DOHH2 (cell line): ENCODE data around the gene RGS3.

ENCODE experiments used
- EZH2phosphoT487 ChIP-seq: fragments of 200-600 bp; sonication (generic); IDR thresholded peaks from 2 replicates; pipeline ENCODE4 v1.6.1; 2017; ENCODE audit warnings: borderline replicate concordance, mild to moderate bottlenecking, antibody characterized with exemption, low read length, moderate library complexity, mixed read lengths
- TF ChIP-seq, protein P1 (sequence below): fragments of 200-600 bp; sonication (generic); IDR thresholded peaks from one replicate; pipeline ENCODE4 v1.5.1; 2014; ENCODE audit warnings: antibody characterized with exemption, mild to moderate bottlenecking, low read depth, low read length; ENCODE audit not compliant: poor library complexity, severe bottlenecking

- TF ChIP-seq, protein P1, sequence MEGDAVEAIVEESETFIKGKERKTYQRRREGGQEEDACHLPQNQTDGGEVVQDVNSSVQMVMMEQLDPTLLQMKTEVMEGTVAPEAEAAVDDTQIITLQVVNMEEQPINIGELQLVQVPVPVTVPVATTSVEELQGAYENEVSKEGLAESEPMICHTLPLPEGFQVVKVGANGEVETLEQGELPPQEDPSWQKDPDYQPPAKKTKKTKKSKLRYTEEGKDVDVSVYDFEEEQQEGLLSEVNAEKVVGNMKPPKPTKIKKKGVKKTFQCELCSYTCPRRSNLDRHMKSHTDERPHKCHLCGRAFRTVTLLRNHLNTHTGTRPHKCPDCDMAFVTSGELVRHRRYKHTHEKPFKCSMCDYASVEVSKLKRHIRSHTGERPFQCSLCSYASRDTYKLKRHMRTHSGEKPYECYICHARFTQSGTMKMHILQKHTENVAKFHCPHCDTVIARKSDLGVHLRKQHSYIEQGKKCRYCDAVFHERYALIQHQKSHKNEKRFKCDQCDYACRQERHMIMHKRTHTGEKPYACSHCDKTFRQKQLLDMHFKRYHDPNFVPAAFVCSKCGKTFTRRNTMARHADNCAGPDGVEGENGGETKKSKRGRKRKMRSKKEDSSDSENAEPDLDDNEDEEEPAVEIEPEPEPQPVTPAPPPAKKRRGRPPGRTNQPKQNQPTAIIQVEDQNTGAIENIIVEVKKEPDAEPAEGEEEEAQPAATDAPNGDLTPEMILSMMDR = no peak
- no peak for TF ChIP-seq EZH2phosphoT487
Measured at GRCh38 chr9:113638490-113638889, 175.0 kb downstream of the RGS3 start.
